NB4 (cell line): Measurements from ENCODE around the gene LSM3.
A peak's percentile ranks its signal among the peaks of the same experiment; 100 is the strongest.

Experiments
- DNase-seq: peaks from one replicate; pipeline ENCODE4 v3.0.0; 2010; ENCODE audit warnings: low read depth
- H3K4me3 ChIP-seq: one replicate; pipeline ENCODE4 v1.5.1; 2011; ENCODE audit warnings: mild to moderate bottlenecking, low read depth, low read length, moderate library complexity
- MYC ChIP-seq: IDR thresholded peaks from 2 replicates; pipeline ENCODE4 v1.6.1; 2011; ENCODE audit warnings: low read depth, low read length
- POLR2A ChIP-seq: IDR thresholded peaks from 2 replicates; pipeline ENCODE4 v1.6.1; 2011; ENCODE audit warnings: mild to moderate bottlenecking; ENCODE audit not compliant: insufficient read length; ENCODE audit errors: extremely low read depth
- TF ChIP-seq, protein P1 (sequence below): IDR thresholded peaks from 2 replicates; pipeline ENCODE4 v1.6.1; 2011; ENCODE audit warnings: low read depth, low read length
- TF ChIP-seq, protein P2 (sequence below): IDR thresholded peaks from one replicate; pipeline ENCODE4 v1.5.1; 2012; ENCODE audit warnings: low read depth, low read length

The LSM3 gene

DNA sequence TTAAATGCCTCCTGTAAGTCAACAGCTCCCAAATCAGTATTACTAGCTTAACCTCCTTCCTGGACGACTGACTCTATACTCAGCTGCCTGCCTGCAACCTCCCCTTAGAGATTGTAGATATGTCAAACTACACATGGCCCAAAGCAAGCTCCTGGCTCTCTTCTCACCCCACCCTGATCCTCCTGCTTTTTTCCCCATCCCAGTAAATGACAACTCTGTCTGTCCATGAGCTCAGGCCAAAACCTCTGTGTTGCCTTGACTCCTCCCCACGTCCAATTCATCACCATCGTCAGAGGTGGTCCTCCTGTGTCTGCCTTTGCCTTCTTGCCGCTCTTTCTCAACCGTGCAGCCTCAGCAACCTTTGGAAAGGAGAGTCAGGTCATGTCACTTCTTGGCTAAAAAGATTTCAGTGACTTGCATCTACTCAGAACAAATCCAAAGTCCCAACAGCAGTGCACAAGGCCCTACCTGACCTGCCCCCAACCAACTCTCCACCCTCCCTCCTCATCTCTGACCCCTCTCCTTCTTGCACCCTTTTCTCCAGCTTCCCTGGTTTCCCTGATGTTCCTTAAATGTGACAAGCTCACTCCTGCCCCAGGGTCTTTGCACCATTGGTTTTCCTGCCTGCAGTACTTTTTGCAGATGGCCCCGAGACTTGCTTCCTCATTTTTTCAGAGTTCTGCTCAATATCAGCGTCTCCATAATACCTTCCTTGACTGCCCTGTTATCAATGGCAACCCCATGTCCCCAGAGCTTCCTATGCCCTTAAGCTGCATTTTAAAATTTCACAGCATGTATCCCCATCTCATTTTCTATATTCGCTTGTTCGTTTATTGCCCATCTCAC lies 52.8 kb downstream of the LSM3 start:
- peak; percentile 11 for DNase-seq
- H3K4me3 ChIP-seq, result no peak overlapping the region
- TF ChIP-seq, protein P1, sequence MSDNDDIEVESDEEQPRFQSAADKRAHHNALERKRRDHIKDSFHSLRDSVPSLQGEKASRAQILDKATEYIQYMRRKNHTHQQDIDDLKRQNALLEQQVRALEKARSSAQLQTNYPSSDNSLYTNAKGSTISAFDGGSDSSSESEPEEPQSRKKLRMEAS, result no peak
- TF ChIP-seq MYC, result no peak
- TF ChIP-seq POLR2A, result no peak
- TF ChIP-seq, protein P2, sequence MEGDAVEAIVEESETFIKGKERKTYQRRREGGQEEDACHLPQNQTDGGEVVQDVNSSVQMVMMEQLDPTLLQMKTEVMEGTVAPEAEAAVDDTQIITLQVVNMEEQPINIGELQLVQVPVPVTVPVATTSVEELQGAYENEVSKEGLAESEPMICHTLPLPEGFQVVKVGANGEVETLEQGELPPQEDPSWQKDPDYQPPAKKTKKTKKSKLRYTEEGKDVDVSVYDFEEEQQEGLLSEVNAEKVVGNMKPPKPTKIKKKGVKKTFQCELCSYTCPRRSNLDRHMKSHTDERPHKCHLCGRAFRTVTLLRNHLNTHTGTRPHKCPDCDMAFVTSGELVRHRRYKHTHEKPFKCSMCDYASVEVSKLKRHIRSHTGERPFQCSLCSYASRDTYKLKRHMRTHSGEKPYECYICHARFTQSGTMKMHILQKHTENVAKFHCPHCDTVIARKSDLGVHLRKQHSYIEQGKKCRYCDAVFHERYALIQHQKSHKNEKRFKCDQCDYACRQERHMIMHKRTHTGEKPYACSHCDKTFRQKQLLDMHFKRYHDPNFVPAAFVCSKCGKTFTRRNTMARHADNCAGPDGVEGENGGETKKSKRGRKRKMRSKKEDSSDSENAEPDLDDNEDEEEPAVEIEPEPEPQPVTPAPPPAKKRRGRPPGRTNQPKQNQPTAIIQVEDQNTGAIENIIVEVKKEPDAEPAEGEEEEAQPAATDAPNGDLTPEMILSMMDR, result no peak

DNA sequence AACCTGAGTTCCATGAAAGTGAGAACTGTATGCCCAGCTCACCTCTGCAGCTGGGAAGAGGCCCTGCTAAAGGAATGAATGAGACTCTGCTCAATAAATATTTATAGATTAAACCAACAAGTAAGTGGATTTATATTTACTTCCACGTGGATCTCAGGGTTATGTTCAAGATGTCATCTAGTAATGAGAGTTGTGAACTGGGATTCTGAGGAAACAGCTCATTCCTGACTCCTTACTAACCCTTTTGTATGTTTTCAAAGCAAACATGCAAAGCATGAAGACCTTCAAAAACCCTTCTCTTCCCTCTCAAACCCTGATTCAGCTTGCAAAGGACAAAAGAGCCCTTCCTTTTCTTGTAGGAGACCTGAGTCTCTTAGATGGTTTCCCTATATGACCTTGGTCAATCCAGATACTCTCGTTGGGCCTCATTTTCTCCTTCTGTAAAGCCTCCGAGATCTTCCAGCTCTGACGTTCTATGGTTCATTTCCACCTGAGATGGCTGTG lies 53.4 kb downstream of the LSM3 start:
- TF ChIP-seq MYC (no peak), POLR2A (no peak)
- TF ChIP-seq, protein P2, result no peak
- TF ChIP-seq, protein P1, result no peak
- no peak for DNase-seq
- H3K4me3 ChIP-seq, result no peak overlapping the region

DNA sequence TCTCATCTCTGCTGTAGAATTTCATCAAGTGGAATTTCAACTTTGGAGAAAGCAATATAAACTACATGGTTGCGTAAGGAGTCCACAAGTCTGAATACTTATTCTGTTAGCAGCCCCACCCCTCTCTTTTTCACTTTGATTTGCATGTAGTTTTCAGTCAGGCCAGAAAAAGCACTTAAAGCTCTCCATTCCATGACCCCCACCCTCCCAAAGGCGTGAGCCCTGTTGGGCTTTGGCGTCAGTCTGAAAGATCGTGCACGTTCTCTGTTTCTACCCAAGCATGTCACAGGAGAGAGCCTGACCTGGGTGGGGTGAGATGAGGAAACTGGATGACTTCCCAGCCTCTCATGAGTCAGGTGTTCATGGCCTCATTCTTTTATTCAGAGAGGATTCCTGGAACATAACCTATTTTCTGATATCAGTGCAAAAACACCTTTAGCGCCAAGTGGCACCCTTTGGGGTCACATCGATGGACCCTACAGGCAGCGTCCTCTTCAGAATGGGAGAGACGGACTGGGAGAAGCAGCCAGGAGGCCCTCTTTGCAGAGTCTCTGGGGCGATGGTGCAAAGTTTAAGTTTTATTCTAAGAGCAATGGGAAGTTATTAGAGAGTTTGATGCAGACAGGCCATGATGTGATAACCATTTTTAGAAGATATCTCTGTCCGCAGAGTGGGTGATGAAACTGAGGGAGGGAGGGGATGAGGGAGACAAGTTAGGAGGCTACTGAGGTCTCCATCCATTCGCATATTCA lies 55.8 kb downstream of the LSM3 start:
- DNase-seq, result no peak
- TF ChIP-seq, protein P2, result no peak
- TF ChIP-seq MYC (no peak), POLR2A (no peak)
- TF ChIP-seq, protein P1, result no peak
- H3K4me3 ChIP-seq, result no peak overlapping the region

DNA sequence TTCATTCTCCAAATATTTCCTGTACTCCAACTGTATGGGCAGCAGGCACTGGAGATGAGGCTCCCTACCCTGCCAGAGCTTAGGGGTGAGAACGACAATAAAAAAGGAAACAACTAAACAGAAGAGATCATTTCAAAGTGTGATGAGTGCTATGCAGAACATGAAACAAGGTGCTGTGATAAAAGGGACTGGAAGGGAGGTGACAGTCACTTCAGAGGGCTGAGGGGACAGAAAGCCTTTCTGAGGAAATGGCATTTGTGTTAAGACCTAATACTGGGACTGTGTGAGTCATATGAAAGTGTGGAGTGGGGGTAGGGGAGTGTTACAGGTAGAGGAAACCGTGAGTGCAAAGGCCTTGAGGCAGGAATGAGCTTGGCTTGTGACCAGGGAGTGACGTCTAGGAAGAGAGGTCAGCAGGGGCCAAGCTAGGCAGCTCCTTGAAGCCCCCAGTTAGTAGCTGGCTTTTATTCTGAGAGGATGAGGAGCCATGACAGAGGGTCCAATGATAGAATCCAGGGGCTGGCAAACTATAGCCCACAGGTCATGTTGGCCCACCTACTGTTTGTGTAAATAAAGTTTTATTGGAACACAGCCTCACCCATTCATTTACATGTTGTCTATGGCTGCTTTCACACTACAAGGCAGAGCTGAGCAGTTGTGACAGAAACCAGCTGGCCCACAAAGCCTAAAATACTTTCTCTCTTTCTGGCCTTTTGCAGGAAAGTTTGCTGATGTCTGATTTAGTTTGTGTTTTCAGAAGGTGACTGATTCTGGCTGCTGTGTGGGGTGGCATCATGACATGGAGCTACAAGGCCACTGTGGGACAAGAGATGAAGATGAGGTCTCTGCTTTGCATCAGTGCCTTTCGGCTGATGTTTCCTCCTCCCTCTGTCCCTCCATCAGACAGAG lies 56.6 kb downstream of the LSM3 start:
- TF ChIP-seq, protein P1, result no peak
- no peak for TF ChIP-seq MYC
- TF ChIP-seq POLR2A, result no peak
- TF ChIP-seq, protein P2, result no peak
- no peak overlapping the region for H3K4me3 ChIP-seq
- DNase-seq, result no peak

DNA sequence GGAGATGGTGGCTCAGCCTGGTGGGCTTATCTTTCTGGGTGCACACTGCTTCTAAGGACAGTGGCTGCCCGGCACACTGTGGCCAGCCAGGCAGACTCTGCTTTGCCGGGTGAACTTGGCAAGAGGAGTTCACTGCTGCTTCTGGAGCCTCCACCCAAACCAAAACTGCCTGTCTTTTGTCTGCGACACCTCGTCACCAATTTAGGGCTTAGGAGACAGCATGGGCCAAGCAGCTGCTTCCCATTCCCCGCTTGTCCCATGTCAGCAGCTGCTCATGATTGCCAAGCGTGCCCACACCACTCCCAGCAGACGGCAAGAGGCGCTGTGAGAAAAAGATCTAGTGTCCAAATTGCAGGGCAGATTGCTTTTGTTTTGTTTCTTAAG lies 57.3 kb downstream of the LSM3 start:
- H3K4me3 ChIP-seq, result no peak overlapping the region
- TF ChIP-seq, protein P2, result no peak
- no peak for TF ChIP-seq POLR2A
- TF ChIP-seq MYC, result no peak
- TF ChIP-seq, protein P1, result no peak
- DNase-seq, result no peak
